SU-DHL-6 (cell line): ENCODE measurements around the gene PTPN14.
"Not testable (repeated sequence)": the region's sequence is repeated elsewhere in the genome, so short reads cannot be mapped to it uniquely, and the experiment has no call there.

Experiments used
- EZH2phosphoT487 ChIP-seq: fragments of 200-600 bp; sonication (generic), shearing (Covaris generic); conservative IDR thresholded peaks from 2 replicates; pipeline ENCODE4 v1.6.1; 2018; ENCODE audit warnings: mild to moderate bottlenecking, antibody characterized with exemption, low read length, moderate library complexity, mixed read lengths
- TF ChIP-seq, protein P1 (sequence below): fragments of 200-600 bp; sonication (generic); IDR thresholded peaks from one replicate; pipeline ENCODE4 v1.5.1; 2017; ENCODE audit warnings: antibody characterized with exemption, mild to moderate bottlenecking, low read length, moderate library complexity; ENCODE audit not compliant: insufficient read depth, poor library complexity, severe bottlenecking

DNA sequence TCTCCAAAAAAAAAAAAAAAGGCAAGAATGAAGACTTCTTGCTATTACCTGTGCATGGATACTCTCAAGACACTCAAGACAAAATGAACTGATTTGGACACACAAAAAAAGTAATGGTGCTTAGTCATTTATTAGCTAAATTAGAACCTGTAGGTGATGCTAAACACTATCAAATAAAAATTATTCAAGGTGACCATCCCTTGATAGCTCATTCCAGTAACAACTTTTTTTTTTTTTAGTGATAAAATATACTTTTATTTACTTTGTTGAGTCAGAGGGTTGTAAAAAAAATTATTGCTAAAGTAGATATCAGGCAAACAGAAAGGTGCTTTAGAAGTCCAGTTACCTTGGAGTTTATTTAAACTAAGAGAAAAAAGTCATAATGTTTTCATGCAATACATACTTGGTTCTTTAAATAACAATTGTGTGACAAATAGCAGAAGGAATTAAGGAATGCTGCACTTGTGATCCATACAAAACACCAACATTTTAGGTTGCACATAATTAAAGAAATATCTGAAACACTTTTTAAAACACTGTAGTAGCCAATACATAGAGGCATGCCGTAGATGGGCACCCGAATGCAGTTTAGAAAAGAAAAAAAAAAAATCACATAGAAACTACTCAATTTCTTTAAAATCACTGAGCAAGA, 69.3 kb downstream of the PTPN14 start:
- TF ChIP-seq, protein P1, sequence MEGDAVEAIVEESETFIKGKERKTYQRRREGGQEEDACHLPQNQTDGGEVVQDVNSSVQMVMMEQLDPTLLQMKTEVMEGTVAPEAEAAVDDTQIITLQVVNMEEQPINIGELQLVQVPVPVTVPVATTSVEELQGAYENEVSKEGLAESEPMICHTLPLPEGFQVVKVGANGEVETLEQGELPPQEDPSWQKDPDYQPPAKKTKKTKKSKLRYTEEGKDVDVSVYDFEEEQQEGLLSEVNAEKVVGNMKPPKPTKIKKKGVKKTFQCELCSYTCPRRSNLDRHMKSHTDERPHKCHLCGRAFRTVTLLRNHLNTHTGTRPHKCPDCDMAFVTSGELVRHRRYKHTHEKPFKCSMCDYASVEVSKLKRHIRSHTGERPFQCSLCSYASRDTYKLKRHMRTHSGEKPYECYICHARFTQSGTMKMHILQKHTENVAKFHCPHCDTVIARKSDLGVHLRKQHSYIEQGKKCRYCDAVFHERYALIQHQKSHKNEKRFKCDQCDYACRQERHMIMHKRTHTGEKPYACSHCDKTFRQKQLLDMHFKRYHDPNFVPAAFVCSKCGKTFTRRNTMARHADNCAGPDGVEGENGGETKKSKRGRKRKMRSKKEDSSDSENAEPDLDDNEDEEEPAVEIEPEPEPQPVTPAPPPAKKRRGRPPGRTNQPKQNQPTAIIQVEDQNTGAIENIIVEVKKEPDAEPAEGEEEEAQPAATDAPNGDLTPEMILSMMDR: not testable (repeated sequence)
- TF ChIP-seq EZH2phosphoT487: not testable (repeated sequence)
